Measurements from ENCODE around the gene DLG5.

DLG5 gene

GRCh38 chr10:77799352-77799751, 127.2 kb downstream of the DLG5 start:
- peaks cover 10% of the 10 kb centered on the region for H3K36me3 ChIP-seq
- no peak for DNase-seq
- no peak for TF ChIP-seq CTCF (IDR thresholded peaks at IDR 0.05; ENCODE audit: low read depth, low read length)
- no peaks in the 10 kb centered on the region for H3K9me3 ChIP-seq
- H3K27me3 ChIP-seq, result no peaks in the 10 kb centered on the region
- no peak overlapping the region for H3K4me3 ChIP-seq (ENCODE audit: low read depth, low read length)
- H3K4me1 ChIP-seq, result no peaks in the 10 kb centered on the region

- Histone ChIP-seq H3K9me3 (no peaks in the 10 kb centered on the region), H3K36me3 (peaks cover 12% of the 10 kb centered on the region), H3K4me3 (ENCODE audit: low read depth, low read length) (no peak overlapping the region), H3K27me3 (no peaks in the 10 kb centered on the region), H3K4me1 (no peaks in the 10 kb centered on the region)
- no peak for TF ChIP-seq CTCF (IDR thresholded peaks at IDR 0.05; ENCODE audit: low read depth, low read length)
- no peak for DNase-seq
Observed at GRCh38 chr10:77798940-77799339, 127.6 kb downstream of the DLG5 start.

GRCh38 chr10:77796311-77796915, 130.1 kb downstream of the DLG5 start:
- Histone ChIP-seq H3K27me3 (no peaks in the 10 kb centered on the region), H3K9me3 (no peaks in the 10 kb centered on the region), H3K4me1 (no peaks in the 10 kb centered on the region), H3K4me3 (ENCODE audit: low read depth, low read length) (no peak overlapping the region), H3K36me3 (peaks cover 12% of the 10 kb centered on the region)
- DNase-seq, result no peak
- TF ChIP-seq CTCF (IDR thresholded peaks at IDR 0.05; ENCODE audit: low read depth, low read length), result no peak

GRCh38 chr10:77795426-77796055, 131.0 kb downstream of the DLG5 start:
- H3K4me1 ChIP-seq, result no peaks in the 10 kb centered on the region
- DNase-seq, result no peak
- no peak for TF ChIP-seq CTCF (IDR thresholded peaks at IDR 0.05; ENCODE audit: low read depth, low read length)
- H3K36me3 ChIP-seq, result peaks cover 12% of the 10 kb centered on the region
- no peaks in the 10 kb centered on the region for H3K9me3 ChIP-seq
- H3K4me3 ChIP-seq (ENCODE audit: low read depth, low read length), result no peak overlapping the region
- H3K27me3 ChIP-seq, result no peaks in the 10 kb centered on the region

GRCh38 chr10:77794256-77795142, 132.1 kb downstream of the DLG5 start:
- Histone ChIP-seq H3K36me3 (peaks cover 10% of the 10 kb centered on the region), H3K27me3 (no peaks in the 10 kb centered on the region), H3K4me3 (ENCODE audit: low read depth, low read length) (no peak overlapping the region), H3K9me3 (no peaks in the 10 kb centered on the region), H3K4me1 (no peaks in the 10 kb centered on the region)
- DNase-seq, result no peak
- TF ChIP-seq CTCF (IDR thresholded peaks at IDR 0.05; ENCODE audit: low read depth, low read length), result no peak
